Measurements from ENCODE around the gene CHCHD6. TPM values are rescaled to one million over a fixed set of nuclear protein-coding genes. Genes with fewer than 3 reads are reported as not detected.

The CHCHD6 gene
- total RNA-seq, 1 experiment from 2014 or later, result 47.7 TPM

GRCh38 chr3:126924458-126924857 is 220.4 kb downstream of the CHCHD6 start:
- no peaks in the 10 kb centered on the region for H3K79me2 ChIP-seq (ENCODE audit: low read depth)
- no peak for DNase-seq
- no peak overlapping the region for H2AFZ ChIP-seq
- H3K9me3 ChIP-seq (ENCODE audit: insufficient read depth, low read depth), result no peaks in the 10 kb centered on the region
- H3F3A ChIP-seq (ENCODE audit: insufficient read depth, low read depth), result no peaks in the 10 kb centered on the region; the same call in 1 of the 2 replicates
- no TSS peak for BruUV-seq (replicated peaks)
- H3K4me3 ChIP-seq, result no peak overlapping the region
- H3K9me2 ChIP-seq (ENCODE audit: insufficient read depth), result no peaks in the 10 kb centered on the region
- ChIA-PET POLR2A (ENCODE audit: unreplicated experiment) (interaction anchor here (0.7 kb wide), 1 partner anchor 383 kb away, joined by 3 read pairs; no protein-coding TSS in a partner anchor), CTCF (no interaction called here)
- no peaks in the 10 kb centered on the region for H3K36me3 ChIP-seq (ENCODE audit: low read depth)
- peaks cover 27% of the 10 kb centered on the region for H3K4me1 ChIP-seq (replicated peaks; ENCODE audit: insufficient read depth)
- intact Hi-C loops (cut with micrococcal nuclease; ENCODE audit: unreplicated experiment), result no loop called here
- no peak overlapping the region for H3K27ac ChIP-seq
- H3K4me2 ChIP-seq, result no peak overlapping the region
- TF ChIP-seq EZH2 (IDR thresholded peaks at IDR 0.05; ENCODE audit: low read depth) (no peak), CTCF (conservative IDR thresholded peaks at IDR 0.05) (no peak)
- no peaks in the 10 kb centered on the region for H3K27me3 ChIP-seq (ENCODE audit: insufficient read depth, low read depth)
- no peaks in the 10 kb centered on the region for H4K20me1 ChIP-seq (ENCODE audit: insufficient read depth)

- no peak overlapping the region for H3K4me3 ChIP-seq
- no peaks in the 10 kb centered on the region for H3K9me2 ChIP-seq (ENCODE audit: insufficient read depth)
- BruUV-seq (replicated peaks), result no TSS peak
- H4K20me1 ChIP-seq (ENCODE audit: insufficient read depth), result no peaks in the 10 kb centered on the region
- no peaks in the 10 kb centered on the region; the same call in 1 of the 2 replicates for H3F3A ChIP-seq (ENCODE audit: insufficient read depth, low read depth)
- H3K36me3 ChIP-seq (ENCODE audit: low read depth), result no peaks in the 10 kb centered on the region
- ChIA-PET CTCF (interaction anchor here (0.6 kb wide), 1 partner anchor 33 kb away, joined by 5 read pairs; no protein-coding TSS in a partner anchor), POLR2A (ENCODE audit: unreplicated experiment) (no interaction called here)
- H3K4me2 ChIP-seq, result no peak overlapping the region
- no peak for DNase-seq
- no peaks in the 10 kb centered on the region for H3K9me3 ChIP-seq (ENCODE audit: insufficient read depth, low read depth)
- TF ChIP-seq CTCF (conservative IDR thresholded peaks at IDR 0.05), result no peak
- no peak for TF ChIP-seq EZH2 (IDR thresholded peaks at IDR 0.05; ENCODE audit: low read depth)
- no peak overlapping the region for H2AFZ ChIP-seq
- H3K27ac ChIP-seq, result no peak overlapping the region
- peaks cover 27% of the 10 kb centered on the region for H3K4me1 ChIP-seq (replicated peaks; ENCODE audit: insufficient read depth)
- intact Hi-C loops (cut with micrococcal nuclease; ENCODE audit: unreplicated experiment), result no loop called here
- H3K79me2 ChIP-seq (ENCODE audit: low read depth), result no peaks in the 10 kb centered on the region
- H3K27me3 ChIP-seq (ENCODE audit: insufficient read depth, low read depth), result no peaks in the 10 kb centered on the region
Measured at GRCh38 chr3:126925411-126926171, 221.6 kb downstream of the CHCHD6 start.

- Histone ChIP-seq H3K27me3 (ENCODE audit: insufficient read depth, low read depth) (no peaks in the 10 kb centered on the region), H3K36me3 (ENCODE audit: low read depth) (no peaks in the 10 kb centered on the region), H3K9me3 (ENCODE audit: insufficient read depth, low read depth) (no peaks in the 10 kb centered on the region), H4K20me1 (ENCODE audit: insufficient read depth) (no peaks in the 10 kb centered on the region), H2AFZ (no peak overlapping the region), H3K27ac (no peak overlapping the region), H3K9me2 (ENCODE audit: insufficient read depth) (no peaks in the 10 kb centered on the region), H3K4me1 (replicated peaks; ENCODE audit: insufficient read depth) (peaks cover 27% of the 10 kb centered on the region), H3K4me2 (no peak overlapping the region), H3K4me3 (no peak overlapping the region), H3F3A (ENCODE audit: insufficient read depth, low read depth) (no peaks in the 10 kb centered on the region), H3K79me2 (ENCODE audit: low read depth) (no peaks in the 10 kb centered on the region)
- TF ChIP-seq CTCF (conservative IDR thresholded peaks at IDR 0.05) (no peak), EZH2 (IDR thresholded peaks at IDR 0.05; ENCODE audit: low read depth) (no peak)
- no TSS peak for BruUV-seq (replicated peaks)
- intact Hi-C loops (cut with micrococcal nuclease; ENCODE audit: unreplicated experiment), result no loop called here
- no peak for DNase-seq
- CTCF ChIA-PET, result no interaction called here
- POLR2A ChIA-PET (ENCODE audit: unreplicated experiment), result no interaction called here
Measured at GRCh38 chr3:126926684-126927400, 222.8 kb downstream of the CHCHD6 start.

Data from PC-9 (cell line).